PC-9 (cell line): ENCODE measurements around the gene DOCK2. TPM values are rescaled to one million over a fixed set of nuclear protein-coding genes. Genes with fewer than 3 reads are reported as not detected.

Experiments
- BruUV-seq: library from RNA; stranded (reverse); fragments of 400-500 nt; replicated peaks from 2 replicates; lab custom pipeline; 2021; lab: Mats Ljungman, UMichigan
- CTCF ChIA-PET: fragments of 300-600 bp; sonication (Branson Sonifier 250); formaldehyde crosslinking; loops from one replicate; lab custom pipeline; 2022; ENCODE audit warnings: antibody characterized with exemption; lab: Charles Lee
- POLR2A ChIA-PET: fragments of 300-600 bp; sonication (Branson Sonifier 250); formaldehyde crosslinking; loops from one replicate; lab custom pipeline; 2022; ENCODE audit warnings: antibody characterized with exemption; ENCODE audit not compliant: unreplicated experiment; lab: Charles Lee
- DNase-seq, 2 experiments: peaks; one replicate each; pipeline versions ENCODE4 v3.0.0 to v3.0.0-alpha.2; 2015 to 2022; ENCODE audit warnings: mixed read lengths in 1 of 2
- H2AFZ ChIP-seq: fragments of 200-600 bp; sonication (generic); 2 replicates; pipeline ENCODE4 v1.8.1; 2017; ENCODE audit warnings: antibody characterized with exemption
- H3F3A ChIP-seq: fragments of 200-600 bp; sonication (generic); 2 replicates; pipeline ENCODE4 v1.8.1; 2017; ENCODE audit warnings: antibody characterized with exemption, mild to moderate bottlenecking, low read depth; ENCODE audit not compliant: insufficient read depth
- H3K27ac ChIP-seq: fragments of 200-600 bp; sonication (generic); 2 replicates; pipeline ENCODE4 v1.6.1; 2016; ENCODE audit warnings: mixed run types
- H3K27me3 ChIP-seq: fragments of 200-600 bp; sonication (generic); 2 replicates; pipeline ENCODE4 v1.6.1; 2016; ENCODE audit warnings: low read depth, mixed run types; ENCODE audit not compliant: insufficient read depth
- H3K36me3 ChIP-seq: fragments of 200-600 bp; sonication (generic); 2 replicates; pipeline ENCODE4 v1.6.1; 2016; ENCODE audit warnings: low read depth, mixed run types
- H3K4me1 ChIP-seq: fragments of 200-600 bp; sonication (generic); replicated peaks from 2 replicates; pipeline ENCODE4 v1.6.1; 2016; ENCODE audit warnings: mixed run types; ENCODE audit not compliant: insufficient read depth
- H3K4me2 ChIP-seq: fragments of 200-600 bp; sonication (generic); 2 replicates; pipeline ENCODE4 v1.6.1; 2017; ENCODE audit warnings: mixed run types
- H3K4me3 ChIP-seq: fragments of 200-600 bp; sonication (generic); 2 replicates; pipeline ENCODE4 v1.6.1; 2016; ENCODE audit warnings: mixed run types
- H3K79me2 ChIP-seq: fragments of 200-600 bp; sonication (generic); 2 replicates; pipeline ENCODE4 v1.6.1; 2017; ENCODE audit warnings: low read depth, mixed run types
- H3K9me2 ChIP-seq: fragments of 200-600 bp; sonication (generic); 2 replicates; pipeline ENCODE4 v1.8.1; 2017; ENCODE audit warnings: mild to moderate bottlenecking; ENCODE audit not compliant: insufficient read depth
- H3K9me3 ChIP-seq: fragments of 200-600 bp; sonication (generic); 2 replicates; pipeline ENCODE4 v1.8.1; 2016; ENCODE audit warnings: low read depth; ENCODE audit not compliant: insufficient read depth
- H4K20me1 ChIP-seq: fragments of 200-600 bp; sonication (generic); 2 replicates; pipeline ENCODE4 v1.8.1; 2017; ENCODE audit not compliant: insufficient read depth
- EZH2 ChIP-seq: fragments of 200-600 bp; sonication (generic); IDR thresholded peaks from 2 replicates; pipeline ENCODE4 v1.8.0; 2017; ENCODE audit warnings: antibody characterized with exemption, low read depth
- intact Hi-C: fragments of 100-400 bp; cut with micrococcal nuclease; formaldehyde crosslinking; loops from one replicate; pipeline ENCODE4 v1.10.0; 2022; ENCODE audit not compliant: unreplicated experiment
- total RNA-seq: library from RNA; stranded (reverse); gene quantifications from 2 replicates; pipeline ENCODE4 v1.2.3, GENCODE V29; 2021
- TF ChIP-seq, protein P1 (sequence below): fragments of 200-600 bp; sonication (generic); conservative IDR thresholded peaks from 2 replicates; pipeline ENCODE4 v1.6.1; 2017; ENCODE audit warnings: mixed run types, antibody characterized with exemption, mild to moderate bottlenecking, moderate library complexity

Gene DOCK2
- total RNA-seq, 1 experiment from 2014 or later, result 0.41 TPM

GRCh38 chr5:169811680-169812079 is 174.6 kb downstream of the DOCK2 start:
- Histone ChIP-seq H2AFZ (no peak overlapping the region), H3K27ac (no peak overlapping the region), H3K9me2 (no peaks in the 10 kb centered on the region), H3K4me3 (no peak overlapping the region), H3K4me1 (0 out of 2 replicates have a peak, but pooled peaks cover 9% of the 10 kb centered on the region), H3K27me3 (no peaks in the 10 kb centered on the region), H3K36me3 (no peaks in the 10 kb centered on the region), H3K79me2 (no peaks in the 10 kb centered on the region), H3K9me3 (no peaks in the 10 kb centered on the region), H4K20me1 (no peaks in the 10 kb centered on the region), H3F3A (no peaks in the 10 kb centered on the region), H3K4me2 (no peak overlapping the region)
- ChIA-PET CTCF (no interaction called here), POLR2A (no interaction called here)
- intact Hi-C loops, result no loop called here
- DNase-seq, result no peak
- no TSS peak for BruUV-seq
- TF ChIP-seq, protein P1, sequence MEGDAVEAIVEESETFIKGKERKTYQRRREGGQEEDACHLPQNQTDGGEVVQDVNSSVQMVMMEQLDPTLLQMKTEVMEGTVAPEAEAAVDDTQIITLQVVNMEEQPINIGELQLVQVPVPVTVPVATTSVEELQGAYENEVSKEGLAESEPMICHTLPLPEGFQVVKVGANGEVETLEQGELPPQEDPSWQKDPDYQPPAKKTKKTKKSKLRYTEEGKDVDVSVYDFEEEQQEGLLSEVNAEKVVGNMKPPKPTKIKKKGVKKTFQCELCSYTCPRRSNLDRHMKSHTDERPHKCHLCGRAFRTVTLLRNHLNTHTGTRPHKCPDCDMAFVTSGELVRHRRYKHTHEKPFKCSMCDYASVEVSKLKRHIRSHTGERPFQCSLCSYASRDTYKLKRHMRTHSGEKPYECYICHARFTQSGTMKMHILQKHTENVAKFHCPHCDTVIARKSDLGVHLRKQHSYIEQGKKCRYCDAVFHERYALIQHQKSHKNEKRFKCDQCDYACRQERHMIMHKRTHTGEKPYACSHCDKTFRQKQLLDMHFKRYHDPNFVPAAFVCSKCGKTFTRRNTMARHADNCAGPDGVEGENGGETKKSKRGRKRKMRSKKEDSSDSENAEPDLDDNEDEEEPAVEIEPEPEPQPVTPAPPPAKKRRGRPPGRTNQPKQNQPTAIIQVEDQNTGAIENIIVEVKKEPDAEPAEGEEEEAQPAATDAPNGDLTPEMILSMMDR, result no peak
- TF ChIP-seq EZH2, result no peak

- POLR2A ChIA-PET, result no interaction called here
- Histone ChIP-seq H3K9me2 (no peaks in the 10 kb centered on the region), H3K4me1 (0 out of 2 replicates have a peak, but pooled peaks cover 9% of the 10 kb centered on the region), H3K36me3 (no peaks in the 10 kb centered on the region), H3K9me3 (0 out of 2 replicates have a peak, but pooled peaks cover 1% of the 10 kb centered on the region), H3F3A (no peaks in the 10 kb centered on the region), H3K27ac (no peak overlapping the region), H3K4me3 (no peak overlapping the region), H4K20me1 (no peaks in the 10 kb centered on the region), H3K79me2 (no peaks in the 10 kb centered on the region), H3K27me3 (no peaks in the 10 kb centered on the region), H3K4me2 (no peak overlapping the region), H2AFZ (no peak overlapping the region)
- intact Hi-C loops, result no loop called here
- CTCF ChIA-PET, result no interaction called here
- no peak for DNase-seq
- BruUV-seq, result no TSS peak
- no peak for TF ChIP-seq EZH2
- TF ChIP-seq, protein P1, result no peak
Measured at GRCh38 chr5:169812786-169813185, 175.7 kb downstream of the DOCK2 start.

- CTCF ChIA-PET, result no interaction called here
- no peaks in the 10 kb centered on the region for H3K9me2 ChIP-seq
Measured at GRCh38 chr5:169814045-169814444, 177.0 kb downstream of the DOCK2 start.

More at GRCh38 chr5:169814045-169814444, 177.0 kb downstream of the DOCK2 start:
- Histone ChIP-seq H3F3A (no peaks in the 10 kb centered on the region), H3K4me2 (no peak overlapping the region), H3K27ac (no peak overlapping the region), H3K4me3 (no peak overlapping the region), H3K9me3 (0 out of 2 replicates have a peak, but pooled peaks cover 3% of the 10 kb centered on the region), H2AFZ (no peak overlapping the region), H4K20me1 (no peaks in the 10 kb centered on the region), H3K4me1 (0 out of 2 replicates have a peak, but pooled peaks cover 9% of the 10 kb centered on the region), H3K27me3 (no peaks in the 10 kb centered on the region), H3K36me3 (no peaks in the 10 kb centered on the region), H3K79me2 (no peaks in the 10 kb centered on the region)
- TF ChIP-seq, protein P1, result no peak
- no peak for TF ChIP-seq EZH2
- intact Hi-C loops, result no loop called here
- POLR2A ChIA-PET, result no interaction called here
- DNase-seq, result no peak
- BruUV-seq, result no TSS peak
